RCC 7860 (cell line): ENCODE results near the gene C1S.
"Not testable (repeated sequence)": the region's sequence is repeated elsewhere in the genome, so short reads cannot be mapped to it uniquely, and the experiment has no call there.

Experiments
- DNase-seq: peaks from one replicate; pipeline ENCODE4 v3.0.0-alpha.2; 2015; ENCODE audit warnings: low spot score
- FAIRE-seq: peaks from 2 replicates; lab custom pipeline; 2012; peaks lifted over from hg19 to GRCh38; lab: Jason Lieb, UNC

The C1S gene

DNA sequence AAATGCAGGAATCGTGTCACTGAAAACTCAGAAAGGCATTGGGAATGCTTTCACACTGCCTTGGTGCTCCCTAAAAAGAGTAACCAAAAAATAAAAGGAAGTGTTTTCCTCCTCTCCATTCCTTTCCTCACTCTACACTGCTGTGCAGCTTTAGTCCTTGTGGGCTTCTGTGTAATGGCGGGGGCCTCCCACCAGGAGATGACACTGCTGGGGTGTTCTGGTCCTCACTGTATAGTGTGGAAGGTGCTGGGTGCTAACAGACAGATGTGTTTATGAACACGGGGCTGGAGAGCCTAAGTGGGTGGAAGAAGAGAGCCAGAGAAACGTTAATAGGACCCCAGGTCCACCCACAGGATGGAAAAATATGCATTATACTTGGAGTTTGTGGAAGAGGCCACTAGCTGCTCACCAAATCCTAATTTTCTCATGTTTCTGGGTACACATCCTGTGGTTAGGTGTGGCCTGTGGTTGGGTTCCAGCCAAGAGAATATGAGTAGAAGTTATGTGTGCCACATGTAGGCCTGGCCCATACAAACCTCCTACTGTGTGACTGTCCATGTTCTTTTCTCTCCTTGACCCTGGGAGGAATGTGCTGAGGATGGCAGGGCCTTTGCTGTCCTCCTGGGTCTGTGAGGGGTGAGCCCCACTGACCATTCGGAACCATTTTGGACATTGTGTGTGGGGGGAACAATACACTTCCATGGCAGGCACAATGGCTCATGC lies 14.0 kb upstream of the C1S start:
- DNase-seq (no peak), FAIRE-seq (no peak)

DNA sequence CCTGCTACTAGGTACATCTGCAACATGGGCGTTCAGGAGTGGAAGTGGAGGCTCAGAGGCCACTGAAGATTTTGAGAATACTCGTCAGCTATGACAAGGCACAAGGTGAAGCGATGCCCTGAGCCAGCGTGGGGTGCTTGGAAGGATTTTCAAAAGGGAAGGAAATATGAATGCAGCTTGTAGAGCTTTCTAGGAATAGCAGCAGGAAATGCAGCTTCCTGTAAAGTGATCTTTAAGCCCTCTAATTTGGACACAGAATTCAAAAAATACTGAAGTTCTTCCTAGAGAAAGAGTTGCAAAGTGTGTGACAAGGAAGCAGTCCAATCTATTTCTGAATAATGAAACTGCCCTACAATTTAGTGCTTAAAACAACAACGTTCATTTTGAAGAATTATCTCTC lies 13.2 kb upstream of the C1S start:
- DNase-seq (no peak), FAIRE-seq (no peak)

DNA sequence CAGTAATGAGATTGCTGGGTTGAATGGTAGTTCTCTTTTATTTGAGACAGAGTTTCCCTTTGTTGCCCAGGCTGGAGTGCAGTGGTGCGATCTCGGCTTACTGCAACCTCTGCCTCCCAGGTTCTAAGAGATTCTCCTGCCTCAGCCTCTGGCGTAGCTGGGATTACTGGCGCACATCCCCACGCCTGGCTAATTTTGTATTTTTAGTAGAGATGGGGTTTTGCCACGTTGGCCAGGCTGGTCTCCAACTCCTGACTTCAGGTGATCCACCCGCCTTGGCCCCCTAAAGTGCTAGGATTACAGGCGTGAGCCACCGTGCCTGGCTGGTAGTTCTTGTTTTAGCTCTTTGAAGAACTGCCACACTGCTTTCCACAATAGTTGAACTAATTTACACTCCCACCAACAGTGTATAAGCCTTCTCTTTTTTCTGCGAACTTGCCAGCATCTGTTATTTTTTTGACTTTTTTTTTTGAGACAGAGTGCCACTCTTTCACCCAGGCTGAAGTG lies 11.0 kb upstream of the C1S start:
- not testable (repeated sequence) for DNase-seq, FAIRE-seq

GRCh38 chr12:7049973-7050372 lies 10.5 kb upstream of the C1S start:
- not testable (repeated sequence) for DNase-seq, FAIRE-seq

GRCh38 chr12:7054925-7055324 lies 5.6 kb upstream of the C1S start:
- DNase-seq = no peak
- FAIRE-seq = no peak

- not testable (repeated sequence) for FAIRE-seq, DNase-seq
Observed at GRCh38 chr12:7055736-7056135, 4.8 kb upstream of the C1S start.

- DNase-seq (no peak), FAIRE-seq (no peak)
Observed at GRCh38 chr12:7058163-7058845, 2.2 kb upstream of the C1S start.

- DNase-seq (no peak), FAIRE-seq (no peak)
Observed at GRCh38 chr12:7058850-7059395, 1.6 kb upstream of the C1S start.

GRCh38 chr12:7059780-7060179 lies 738 bp upstream of the C1S start:
- DNase-seq (no peak), FAIRE-seq (no peak)

GRCh38 chr12:7061138-7061537 lies 620 bp downstream of the C1S start:
- FAIRE-seq = no peak
- DNase-seq = no peak

DNA sequence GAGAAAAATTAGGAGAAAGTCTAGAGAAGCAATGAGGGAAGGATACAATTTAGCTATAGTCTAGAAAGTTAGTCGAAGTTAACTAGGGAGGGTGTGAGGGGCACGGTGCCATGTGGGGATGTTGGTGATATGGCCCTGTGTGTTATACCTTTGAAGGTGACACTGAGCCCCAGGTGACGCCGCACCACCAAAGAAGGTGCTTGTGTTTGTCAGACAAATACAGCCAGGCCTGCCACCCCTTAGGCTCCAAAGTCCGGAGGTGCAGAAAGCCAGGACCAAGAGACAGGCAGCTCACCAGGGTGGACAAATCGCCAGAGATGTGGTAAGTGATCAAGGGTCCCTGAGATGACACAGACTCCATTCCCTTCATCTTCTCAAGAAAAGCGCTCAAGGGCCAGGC lies 1.1 kb downstream of the C1S start:
- DNase-seq (no peak), FAIRE-seq (no peak)

DNA sequence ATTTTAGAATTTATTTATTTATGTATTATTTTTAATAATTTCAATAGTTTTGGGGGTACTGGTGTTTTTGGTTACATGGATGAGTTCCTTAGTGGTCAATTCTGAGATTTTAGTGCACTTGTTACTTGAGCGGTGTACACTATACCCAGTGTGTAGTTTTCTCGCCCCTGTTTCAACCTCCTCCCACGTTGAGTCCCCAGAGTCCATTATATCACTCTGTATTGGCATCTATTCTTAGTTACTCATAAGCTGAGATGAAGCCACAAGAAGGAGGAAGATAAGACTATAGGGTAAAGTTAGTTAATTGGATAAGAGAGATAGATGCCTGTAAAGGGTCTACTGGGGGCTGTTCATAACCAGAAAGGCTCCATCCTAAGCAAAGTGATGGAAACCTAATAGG lies 4.0 kb downstream of the C1S start:
- FAIRE-seq = no peak
- DNase-seq = no peak

GRCh38 chr12:7065073-7065623 lies 4.6 kb downstream of the C1S start:
- DNase-seq (no peak), FAIRE-seq (no peak)

DNA sequence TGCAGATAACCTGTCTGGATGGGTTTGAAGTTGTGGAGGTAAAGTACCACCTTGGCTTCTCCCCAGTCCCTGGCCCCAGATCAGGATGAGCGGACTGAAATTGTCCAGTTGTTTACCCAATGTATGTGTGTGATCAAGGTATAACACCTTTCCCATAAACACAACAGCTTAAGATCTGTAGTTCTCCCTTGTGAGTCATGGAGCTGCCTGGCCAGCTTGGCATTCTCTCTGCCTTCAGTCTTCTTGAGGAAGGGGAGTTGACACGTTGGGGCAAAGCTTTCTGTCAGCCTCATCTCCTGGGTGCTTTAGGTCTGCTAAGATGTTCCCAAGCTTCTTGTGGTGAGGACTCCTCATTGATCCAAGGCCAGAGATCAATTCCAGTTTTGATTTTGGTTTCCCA lies 6.1 kb downstream of the C1S start:
- no peak for DNase-seq
- FAIRE-seq = no peak

GRCh38 chr12:7067096-7067495 lies 6.6 kb downstream of the C1S start:
- no peak for FAIRE-seq
- DNase-seq = no peak

DNA sequence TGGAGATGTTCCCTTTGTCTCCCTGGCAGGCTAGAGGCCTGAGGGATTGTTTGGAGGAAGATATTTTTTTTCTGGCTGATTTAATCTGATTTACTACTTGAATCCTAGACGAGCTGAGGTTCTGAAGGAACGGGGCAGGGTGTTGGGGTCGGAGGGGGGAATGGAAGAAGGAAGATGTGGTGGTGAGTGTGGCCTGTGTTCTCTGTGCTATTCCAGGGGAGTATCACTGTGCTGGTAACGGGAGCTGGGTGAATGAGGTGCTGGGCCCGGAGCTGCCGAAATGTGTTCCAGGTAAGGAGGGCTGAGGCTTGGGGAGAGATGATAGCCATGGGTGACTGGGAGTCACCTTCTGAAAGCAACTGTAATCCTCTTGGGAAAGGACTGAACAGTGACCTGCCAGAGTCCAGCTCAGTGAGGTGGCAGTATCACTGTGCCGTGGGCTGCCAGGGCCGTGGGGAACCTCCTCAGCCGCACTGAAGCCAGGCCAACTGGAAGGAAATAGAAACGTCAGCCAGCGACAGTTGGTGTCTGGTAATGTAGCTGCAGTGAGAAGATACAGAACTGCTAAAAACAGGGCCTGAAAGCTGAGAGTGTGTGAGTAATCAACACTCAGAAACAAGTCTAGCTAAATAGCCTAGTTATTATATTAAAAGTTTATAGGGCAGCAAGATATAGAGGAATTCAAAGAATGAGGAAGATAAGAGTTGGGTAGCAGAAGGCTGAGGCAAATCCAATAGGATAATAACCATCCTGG lies 7.9 kb downstream of the C1S start:
- no peak for DNase-seq

GRCh38 chr12:7068994-7069346 lies 8.5 kb downstream of the C1S start:
- FAIRE-seq (no peak), DNase-seq (no peak)

More for the DNA sequence above, 7.9 kb downstream of the C1S start:
- FAIRE-seq = no peak

GRCh38 chr12:7069386-7069785 lies 8.9 kb downstream of the C1S start:
- FAIRE-seq (no peak), DNase-seq (no peak)

DNA sequence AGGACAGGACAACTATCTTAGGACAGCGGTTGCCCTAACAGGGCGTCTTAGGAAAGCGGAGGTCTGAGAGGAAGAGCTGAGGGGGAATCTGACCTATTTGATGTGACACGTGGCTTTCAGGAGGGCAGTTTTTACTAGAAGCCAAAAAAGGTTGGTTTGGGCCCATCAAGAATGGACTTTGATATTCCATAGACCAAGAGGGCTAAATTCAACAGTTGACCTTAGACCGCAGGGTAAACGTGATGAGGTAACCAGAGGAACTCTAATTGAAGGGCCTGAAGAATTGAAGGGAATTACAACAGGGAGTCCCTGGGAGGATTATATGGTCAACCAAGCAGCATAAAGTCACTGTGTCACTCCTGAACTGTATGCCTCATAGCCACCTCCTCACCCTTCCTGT lies 11.5 kb downstream of the C1S start:
- no peak for FAIRE-seq
- no peak for DNase-seq

DNA sequence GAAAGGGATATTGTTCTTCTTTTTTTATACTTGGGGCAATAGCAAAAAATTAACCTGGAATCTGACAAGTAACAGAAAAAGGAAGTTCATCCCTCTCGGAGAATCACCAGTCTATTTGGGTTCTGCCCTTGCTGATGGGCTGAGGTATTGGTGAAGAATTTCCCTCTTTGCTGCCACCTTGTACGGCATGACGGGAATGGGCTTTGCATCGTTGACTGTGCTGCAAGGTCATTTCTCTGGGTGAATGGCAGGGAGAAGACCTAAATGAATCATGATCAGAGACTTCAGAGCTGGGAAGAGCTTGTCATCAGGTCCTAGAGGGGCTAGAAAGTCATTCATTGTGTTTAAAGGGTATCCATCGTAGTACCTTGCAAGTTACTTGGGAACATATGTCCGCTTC lies 12.0 kb downstream of the C1S start:
- DNase-seq = no peak
- no peak for FAIRE-seq

DNA sequence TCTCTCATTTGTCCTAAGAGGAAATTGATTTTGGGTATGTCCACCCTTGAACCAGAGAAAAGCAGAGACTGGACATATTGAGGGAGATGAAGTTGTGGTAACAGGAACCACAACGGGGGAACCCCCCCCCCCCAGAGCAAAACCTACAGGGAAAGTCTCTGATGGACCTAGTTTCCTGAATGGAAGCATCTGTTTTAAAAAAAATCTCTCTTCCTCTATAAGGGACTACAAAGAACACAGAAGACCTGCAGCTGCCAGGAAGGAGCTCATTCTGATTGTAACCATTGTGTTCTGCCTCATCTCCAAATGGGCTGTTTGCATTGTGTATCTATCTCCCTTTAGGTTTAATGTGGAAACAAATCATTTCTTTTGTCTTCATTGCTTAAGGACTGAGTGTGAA lies 13.4 kb downstream of the C1S start:
- FAIRE-seq = no peak
- DNase-seq = no peak
